ENCODE data around the gene SLC38A10. TPM values are rescaled to one million over a fixed set of nuclear protein-coding genes. Genes with fewer than 3 reads are reported as not detected.

Gene SLC38A10
- total and polyA plus RNA-seq, 2 of the 13 experiments (the other 11 are each of a cell fraction or from before 2014, with no cell fraction given) = 23.4 to 55.8 TPM

GRCh38 chr17:81222620-81222905 is 72.5 kb downstream of the SLC38A10 start (continued):
- TF ChIP-seq PRMT3 (CRISPR knock-in tag; IDR thresholded peaks at IDR 0.05; ENCODE audit: borderline replicate concordance, low read depth) = no peak
- no peak for TF ChIP-seq ZFAT (CRISPR knock-in tag; conservative IDR thresholded peaks at IDR 0.05)
- peak; percentile 81; the same call in 1 of the 2 replicates for TF ChIP-seq ZNF253 (CRISPR knock-in tag; IDR thresholded peaks at IDR 0.05; ENCODE audit: borderline replicate concordance)
- TF ChIP-seq PAWR (CRISPR knock-in tag; IDR thresholded peaks at IDR 0.05; ENCODE audit: borderline replicate concordance) = 0 out of 2 replicates have a peak, but pooled peaks have one; percentile 50
- no peak for TF ChIP-seq ZNF569 (CRISPR knock-in tag; IDR thresholded peaks at IDR 0.05; ENCODE audit: borderline replicate concordance)
- TF ChIP-seq ZNF7 (CRISPR knock-in tag; IDR thresholded peaks at IDR 0.05) = no peak
- 0 out of 2 replicates have a peak, but pooled peaks have one; percentile 3 for TF ChIP-seq ZNF609 (CRISPR knock-in tag; IDR thresholded peaks at IDR 0.05; ENCODE audit: borderline replicate concordance)
- peak; percentile 37; the same call in 1 of the 2 replicates for TF ChIP-seq ZNF891 (CRISPR knock-in tag; IDR thresholded peaks at IDR 0.05)
- TF ChIP-seq ZNF407 (CRISPR knock-in tag; IDR thresholded peaks at IDR 0.05; ENCODE audit: not compliant biosample characterization) = peak; percentile 14
- no peak for TF ChIP-seq ZNF576 (CRISPR knock-in tag; IDR thresholded peaks at IDR 0.05)
- TF ChIP-seq EED (CRISPR knock-in tag; IDR thresholded peaks at IDR 0.05) = no peak
- TF ChIP-seq THAP7 (CRISPR knock-in tag; IDR thresholded peaks at IDR 0.05) = 0 out of 2 replicates have a peak, but pooled peaks have one; percentile 23
- TF ChIP-seq REPIN1 (CRISPR knock-in tag; IDR thresholded peaks at IDR 0.05; ENCODE audit: borderline replicate concordance, low read depth) = 0 out of 2 replicates have a peak, but pooled peaks have one; percentile 40
- no peak for TF ChIP-seq JARID2 (CRISPR knock-in tag; IDR thresholded peaks at IDR 0.05; ENCODE audit: insufficient replicate concordance)
- no peak for TF ChIP-seq ZNF644 (CRISPR knock-in tag; IDR thresholded peaks at IDR 0.05; ENCODE audit: low read depth)
- TF ChIP-seq ETV6 (CRISPR knock-in tag; conservative IDR thresholded peaks at IDR 0.05) = 0 out of 2 replicates have a peak, but pooled peaks have one; percentile 20

All from HepG2 (cell line).